Tibial artery (tissue), 4 donors: ENCODE data around the gene KIAA0753.

Source experiments
- DNase-seq, 2 donors: peaks; one replicate each; pipeline ENCODE4 v3.0.0-alpha.2; 2019
- H3K27ac ChIP-seq, 2 donors: fragments of 200-600 bp; sonication (generic) in 1 of 2; 1 replicate in 1 of 2; 2 replicates in 1 of 2; pipeline ENCODE4 v1.5.1; 2018 to 2019; ENCODE audit warnings: mild to moderate bottlenecking in 1 of 2
- H3K27me3 ChIP-seq, 2 donors: fragments of 200-600 bp; sonication (generic) in 1 of 2; one replicate each; pipeline versions ENCODE4 v1.5.1 to v1.6.0; 2016 to 2019
- H3K36me3 ChIP-seq, 3 donors: fragments of 200-600 bp; sonication (generic) in 2 of 3; one replicate each; pipeline ENCODE4 v1.5.1; 2016 to 2019; ENCODE audit warnings: mild to moderate bottlenecking in 2 of 3
- H3K4me1 ChIP-seq, 4 donors: fragments of 200-600 bp; sonication (generic) in 2 of 4; 1 replicate in 3 of 4; 2 replicates in 1 of 4; pipeline ENCODE4 v1.5.1; 2016 to 2019
- H3K4me3 ChIP-seq, 2 donors: fragments of 200-600 bp; sonication (generic) in 1 of 2; 1 replicate in 1 of 2; 2 replicates in 1 of 2; pipeline ENCODE4 v1.5.1; 2018 to 2019; ENCODE audit warnings: mild to moderate bottlenecking in 2 of 2
- H3K9me3 ChIP-seq, 3 donors: fragments of 200-600 bp; sonication (generic) in 1 of 3; one replicate each; pipeline ENCODE4 v1.5.1; 2016 to 2019
- CTCF ChIP-seq, 2 experiments: fragments of 200-600 bp in 1 of 2; fragments of 450-650 bp in 1 of 2; IDR thresholded peaks; one replicate each; pipeline ENCODE4 v1.5.1; 2017 to 2019; ENCODE audit warnings: antibody characterized with exemption in 2 of 2, mild to moderate bottlenecking in 1 of 2, moderate library complexity in 1 of 2
- intact Hi-C: fragments of 100-400 bp; cut with DNase I; formaldehyde crosslinking; loops from one replicate; pipeline ENCODE4 v1.15.0; 2023; ENCODE audit warnings: low total_unique reads

Gene KIAA0753

GRCh38 chr17:6541886-6542285, 98.6 kb downstream of the KIAA0753 start:
- Histone ChIP-seq H3K4me3 (no peak overlapping the region), H3K27ac (no peak overlapping the region), H3K27me3 (no peaks in the 10 kb centered on the region), H3K36me3 (peaks cover 0 to 5% (median 0%) of the 10 kb centered on the region in 3 donors), H3K9me3 (peaks cover 0 to 8% (median 0%) of the 10 kb centered on the region in 3 donors), H3K4me1 (no peaks in the 10 kb centered on the region)
- no peak for DNase-seq
- TF ChIP-seq CTCF (IDR thresholded peaks at IDR 0.05): no peak
- intact Hi-C loops: no loop called here

GRCh38 chr17:6539871-6540270, 100.6 kb downstream of the KIAA0753 start:
- Histone ChIP-seq H3K27ac (no peak overlapping the region), H3K4me3 (no peak overlapping the region), H3K27me3 (no peaks in the 10 kb centered on the region), H3K9me3 (peaks cover 0 to 8% (median 0%) of the 10 kb centered on the region in 3 donors), H3K36me3 (peaks cover 0 to 5% (median 0%) of the 10 kb centered on the region in 3 donors), H3K4me1 (no peaks in the 10 kb centered on the region)
- no peak for TF ChIP-seq CTCF (IDR thresholded peaks at IDR 0.05)
- peak in 1 of 2 donors; percentile 39 for DNase-seq
- intact Hi-C loops: no loop called here

- intact Hi-C loops: no loop called here
- H3K4me1 ChIP-seq: no peaks in the 10 kb centered on the region
- no peak overlapping the region for H3K27ac ChIP-seq
- DNase-seq: peak in 1 of 2 donors; percentile 38
- no peaks in the 10 kb centered on the region for H3K27me3 ChIP-seq
- H3K4me3 ChIP-seq: no peak overlapping the region
- peaks cover 0 to 8% (median 0%) of the 10 kb centered on the region in 3 donors for H3K9me3 ChIP-seq
- H3K36me3 ChIP-seq: peaks cover 0 to 5% (median 0%) of the 10 kb centered on the region in 3 donors
- TF ChIP-seq CTCF (IDR thresholded peaks at IDR 0.05): no peak
Observed at GRCh38 chr17:6536566-6537065, 103.9 kb downstream of the KIAA0753 start.

GRCh38 chr17:6536053-6536452, 104.5 kb downstream of the KIAA0753 start:
- H3K4me3 ChIP-seq: no peak overlapping the region
- H3K4me1 ChIP-seq: no peaks in the 10 kb centered on the region
- no peak for TF ChIP-seq CTCF (IDR thresholded peaks at IDR 0.05)
- intact Hi-C loops: no loop called here
- H3K9me3 ChIP-seq: peaks cover 0 to 8% (median 0%) of the 10 kb centered on the region in 3 donors
- no peaks in the 10 kb centered on the region for H3K27me3 ChIP-seq
- peak in 1 of 2 donors; percentile 25 for DNase-seq
- H3K27ac ChIP-seq: no peak overlapping the region
- H3K36me3 ChIP-seq: peaks cover 0 to 5% (median 0%) of the 10 kb centered on the region in 3 donors

GRCh38 chr17:6534846-6535514, 105.5 kb downstream of the KIAA0753 start:
- intact Hi-C loops: no loop called here

More at GRCh38 chr17:6534846-6535514, 105.5 kb downstream of the KIAA0753 start:
- H3K4me3 ChIP-seq: no peak overlapping the region
- no peak for TF ChIP-seq CTCF (IDR thresholded peaks at IDR 0.05)
- no peak overlapping the region for H3K27ac ChIP-seq
- H3K27me3 ChIP-seq: no peaks in the 10 kb centered on the region
- peaks cover 0 to 8% (median 0%) of the 10 kb centered on the region in 3 donors for H3K9me3 ChIP-seq
- H3K36me3 ChIP-seq: peaks cover 0 to 5% (median 0%) of the 10 kb centered on the region in 3 donors
- no peaks in the 10 kb centered on the region for H3K4me1 ChIP-seq
- DNase-seq: peak in 1 of 2 donors; percentile 39
